Epithelial cell of umbilical artery (primary cell): ENCODE results near the gene SLF1. TPM values are rescaled to one million over a fixed set of nuclear protein-coding genes. Genes with fewer than 3 reads are reported as not detected.

Experiments used
- total RNA-seq: library from RNA; depleted of rRNA; stranded (reverse); fragments of >200 nt; gene quantifications from 2 replicates; pipeline ENCODE4 v1.2.3, GENCODE V29; 2014

The SLF1 gene
- 6.2 and 8.5 TPM in 2 replicates for total RNA-seq

DNA sequence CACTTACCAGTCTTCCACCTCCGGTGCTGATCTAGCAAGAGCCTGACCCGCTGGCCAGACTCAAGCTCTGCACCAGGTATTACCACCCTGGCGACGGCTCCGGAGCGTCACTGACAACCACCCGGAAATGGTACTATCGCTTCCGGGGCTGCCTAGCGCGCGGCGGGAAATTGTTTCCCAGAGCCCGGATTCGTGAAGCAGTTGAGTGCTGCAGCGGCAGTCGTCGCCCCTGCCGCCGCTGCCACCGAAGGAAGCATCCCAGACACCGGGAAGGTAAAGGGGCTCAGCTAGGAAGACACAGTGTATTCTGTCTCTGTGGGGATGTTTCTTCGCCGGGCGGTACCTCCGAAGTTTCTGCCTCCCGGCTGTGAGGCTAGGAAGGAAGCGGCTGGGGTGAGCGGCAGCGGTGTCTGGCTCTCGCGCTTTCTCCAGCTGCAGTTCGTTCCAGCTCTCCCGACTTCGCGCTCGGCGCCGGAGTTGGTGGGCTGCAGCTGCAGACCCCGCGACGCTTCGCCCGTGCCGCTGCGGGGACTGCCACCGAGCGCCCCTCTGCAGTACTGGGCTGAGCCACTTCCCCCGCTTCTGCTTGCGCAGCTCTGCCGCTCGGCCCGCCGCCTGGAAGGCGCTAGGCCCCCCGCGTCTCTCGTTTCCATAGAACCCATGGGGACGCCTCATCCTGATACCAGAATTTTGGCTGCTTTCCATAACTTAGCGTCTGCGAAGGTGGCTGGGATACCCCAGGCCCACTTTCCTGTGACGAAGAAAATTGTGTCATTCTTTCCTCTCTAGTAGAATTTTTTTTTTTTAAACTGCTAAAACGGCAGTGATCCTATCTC is at the start of gene SLF1, which contains the start of gene KIAA0825:
Gene SLF1 (plus strand): TSS at position 177 of the 836 bp plus-strand sequence. CDS start 10,142 bp downstream, outside the sequence.
Gene KIAA0825 (minus strand): TSS at position 112 of the 836 bp plus-strand sequence. CDS start 81,478 bp downstream, outside the sequence.

Other genes starting within 250 kb of the SLF1 start
- gene KIAA0825, start 65 bp upstream of the SLF1 start, total RNA-seq = 1.3 and 2.0 TPM in 2 replicates